Stimulated activated CD4-positive, alpha-beta T cell treated with anti-CD3 and anti-CD28 coated beads, Interleukin-12 subunit alpha, Interleukin-12 subunit beta, amount 100 ng/mL, for 4 hours (primary cell): ENCODE measurements around the gene INPP5J.
"Not testable (repeated sequence)": the region's sequence is repeated elsewhere in the genome, so short reads cannot be mapped to it uniquely, and the experiment has no call there.

ENCODE experiments used
- DNase-seq: peaks from one replicate; pipeline ENCODE4 v3.0.0-alpha.2; 2020

INPP5J gene

GRCh38 chr22:31087744-31088215, 35.0 kb upstream of the INPP5J start:
- DNase-seq: no peak

- no peak for DNase-seq
Measured at GRCh38 chr22:31088233-31088986, 34.4 kb upstream of the INPP5J start.

GRCh38 chr22:31089160-31090100, 33.3 kb upstream of the INPP5J start:
- DNase-seq: no peak

- DNase-seq: no peak
Measured at GRCh38 chr22:31090217-31091085, 32.3 kb upstream of the INPP5J start.

- no peak for DNase-seq
Measured at GRCh38 chr22:31091106-31091975, 31.4 kb upstream of the INPP5J start.

- DNase-seq: no peak
Measured at GRCh38 chr22:31092161-31092560, 30.6 kb upstream of the INPP5J start.

GRCh38 chr22:31093086-31093850, 29.5 kb upstream of the INPP5J start:
- no peak for DNase-seq

- DNase-seq: no peak
Measured at GRCh38 chr22:31094021-31094551, 28.7 kb upstream of the INPP5J start.

GRCh38 chr22:31094741-31095140, 28.0 kb upstream of the INPP5J start:
- no peak for DNase-seq

- DNase-seq: no peak
Measured at GRCh38 chr22:31095637-31096249, 27.0 kb upstream of the INPP5J start.

DNA sequence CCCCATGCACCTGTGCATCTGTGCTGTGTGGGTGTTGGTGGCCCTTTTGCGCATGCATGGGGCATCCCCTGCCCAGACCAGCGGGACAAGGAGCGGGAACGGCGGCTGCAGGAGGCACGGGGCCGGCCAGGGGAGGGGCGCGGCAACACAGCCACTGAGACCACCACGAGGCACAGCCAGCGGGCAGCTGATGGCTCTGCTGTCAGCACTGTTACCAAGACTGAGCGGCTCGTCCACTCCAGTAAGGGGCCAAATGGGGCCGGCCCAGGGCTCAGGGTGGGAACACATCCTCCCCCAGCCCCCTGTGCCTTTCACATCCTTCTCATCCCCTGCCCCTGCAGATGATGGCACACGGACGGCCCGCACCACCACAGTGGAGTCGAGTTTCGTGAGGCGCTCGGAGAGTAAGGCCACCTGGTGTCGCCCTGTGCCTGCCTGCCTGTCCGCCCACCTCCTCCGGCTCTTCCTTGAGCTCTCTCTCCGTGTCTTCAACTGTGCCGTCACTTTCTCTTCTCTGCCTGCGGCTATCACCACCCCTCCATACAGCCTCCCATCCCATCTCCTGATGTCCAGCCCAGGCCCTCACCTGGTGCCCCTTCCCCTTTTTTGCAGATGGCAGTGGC, 26.0 kb upstream of the INPP5J start:
- DNase-seq: no peak

DNA sequence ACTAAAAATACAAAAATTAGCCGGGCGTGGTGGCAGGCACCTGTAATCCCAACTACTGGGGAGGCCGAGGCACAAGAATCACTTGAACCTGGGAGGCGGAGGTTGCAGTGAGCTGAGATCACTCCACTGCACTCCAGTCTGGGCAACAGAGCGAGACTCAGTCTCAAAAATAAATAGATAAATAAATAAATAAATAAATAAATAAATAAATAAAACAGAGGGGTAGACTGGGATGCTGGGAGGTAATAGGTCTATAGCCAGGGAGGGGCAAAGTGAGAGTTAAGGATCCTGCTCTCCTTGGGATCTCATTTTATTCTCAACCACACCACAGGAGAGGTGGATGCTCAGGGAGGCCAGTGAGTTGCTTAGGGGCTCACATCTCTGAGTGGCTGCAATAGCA, 25.2 kb upstream of the INPP5J start:
- DNase-seq: not testable (repeated sequence)

DNA sequence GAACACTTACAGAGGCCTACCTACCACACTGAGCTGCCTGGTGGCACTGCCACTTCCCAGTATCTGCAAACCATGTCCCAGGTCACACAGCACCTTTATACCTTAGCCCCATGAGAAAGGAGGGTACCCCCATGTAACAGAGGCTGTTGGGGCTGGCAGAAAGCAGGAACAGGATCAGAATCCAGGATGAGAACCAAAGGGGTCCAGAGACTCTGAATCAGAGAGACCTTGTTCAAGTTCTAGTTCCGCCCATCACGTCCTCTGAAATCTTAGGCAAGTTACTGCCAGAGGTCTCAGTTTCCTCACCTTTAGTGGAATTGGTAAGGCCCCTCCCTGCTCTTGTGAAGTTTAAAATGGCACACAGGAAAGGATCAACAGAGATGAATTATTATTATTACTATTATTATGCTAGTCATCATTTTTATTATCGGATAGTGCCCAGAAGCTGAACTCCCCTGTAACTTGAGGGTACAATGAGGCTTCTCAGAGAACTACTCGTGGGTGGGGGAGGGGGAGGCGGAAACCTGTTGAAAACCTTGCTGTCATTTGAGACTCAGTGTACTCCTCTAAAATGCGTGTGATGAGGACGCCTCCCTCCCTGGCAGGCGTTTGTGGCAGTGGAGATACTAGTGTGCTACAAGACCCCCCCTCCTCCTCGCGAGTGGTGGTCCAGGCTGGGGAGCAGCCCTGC, 24.7 kb upstream of the INPP5J start:
- no peak for DNase-seq

- no peak for DNase-seq
Measured at GRCh38 chr22:31098632-31099110, 24.1 kb upstream of the INPP5J start.

- DNase-seq: no peak
Measured at GRCh38 chr22:31099386-31099785, 23.4 kb upstream of the INPP5J start.

DNA sequence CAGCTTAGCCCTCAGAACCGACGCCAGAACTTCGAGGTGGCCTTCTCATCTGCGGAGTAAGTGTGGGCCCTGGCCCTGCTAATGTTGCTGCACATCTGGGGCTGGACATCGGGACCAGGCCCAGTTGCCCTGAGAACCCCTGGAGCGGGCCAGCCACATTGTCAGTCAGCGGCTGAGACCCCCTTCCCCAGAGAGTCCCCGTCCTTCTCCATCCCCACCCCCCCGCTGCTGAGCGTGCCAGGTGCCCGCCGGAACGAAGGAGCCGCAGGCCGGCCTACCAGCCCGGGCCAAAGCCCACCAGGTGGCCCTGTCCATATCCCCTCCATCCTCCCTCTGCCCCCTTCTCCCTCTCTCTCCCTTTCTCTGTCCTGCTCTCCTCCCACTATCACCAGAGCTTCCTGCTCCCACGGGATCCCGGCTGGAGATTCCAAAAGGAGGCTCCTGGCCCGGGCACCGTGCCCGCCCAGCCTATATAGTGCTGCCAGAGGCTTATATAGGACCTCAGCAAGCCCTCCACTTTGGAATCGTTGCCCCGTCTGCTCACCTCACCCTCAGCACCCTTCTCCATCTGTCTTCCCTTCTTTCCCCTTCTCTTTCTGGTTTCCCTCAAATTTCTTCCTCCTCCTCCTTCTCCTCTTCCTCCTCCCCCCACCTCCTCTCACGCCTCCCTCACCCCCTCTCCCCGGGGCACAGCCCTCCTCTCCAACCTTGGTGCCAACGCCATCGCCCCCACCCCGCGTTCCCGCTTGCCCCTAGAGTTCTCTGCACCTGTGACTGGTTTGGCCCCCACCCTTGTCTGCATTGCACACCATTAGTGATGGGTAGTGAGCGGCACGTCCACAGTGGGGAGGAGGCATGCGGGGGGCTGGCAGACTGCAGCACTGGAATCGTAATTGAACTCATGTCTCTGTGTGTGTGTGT, 22.7 kb upstream of the INPP5J start:
- no peak for DNase-seq

DNA sequence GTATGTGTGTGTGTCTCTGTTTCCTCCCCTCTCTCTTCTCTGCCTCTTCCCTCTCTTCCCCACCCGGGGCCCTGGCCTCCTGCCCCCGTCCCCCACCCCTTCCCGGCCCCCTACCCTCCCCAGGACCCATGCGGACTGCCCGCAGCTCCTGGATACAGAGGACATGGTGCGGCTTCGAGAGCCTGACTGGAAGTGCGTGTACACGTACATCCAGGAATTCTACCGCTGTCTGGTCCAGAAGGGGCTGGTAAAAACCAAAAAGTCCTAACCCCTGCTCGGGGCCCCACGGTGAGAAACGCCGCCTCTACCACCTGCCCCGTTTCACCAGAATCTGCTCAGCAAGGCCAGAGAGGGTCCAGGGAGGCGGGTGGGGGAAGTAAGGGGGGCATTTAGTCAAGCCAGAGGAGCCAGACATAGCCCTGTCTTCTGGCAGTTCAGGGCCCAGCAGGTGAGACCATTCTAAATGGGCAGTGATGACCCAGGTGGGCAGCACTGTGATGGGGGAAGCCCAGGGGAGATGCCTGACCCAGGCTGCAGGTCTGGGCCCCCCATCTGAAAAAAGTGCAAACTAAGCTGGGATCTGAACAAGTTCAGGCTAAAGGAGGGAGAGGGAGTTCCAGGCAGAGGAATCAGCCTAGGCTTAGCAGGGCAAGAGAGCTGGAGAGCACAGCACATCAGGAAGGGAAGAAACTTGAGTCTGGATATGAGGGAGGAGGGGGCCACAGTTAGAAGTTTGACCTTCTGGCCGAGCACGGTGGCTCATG, 21.8 kb upstream of the INPP5J start:
- DNase-seq: no peak
